Measurements from ENCODE around the gene BTG2.
A peak's percentile ranks its signal among the peaks of the same experiment; 100 is the strongest.

Gene BTG2

DNA sequence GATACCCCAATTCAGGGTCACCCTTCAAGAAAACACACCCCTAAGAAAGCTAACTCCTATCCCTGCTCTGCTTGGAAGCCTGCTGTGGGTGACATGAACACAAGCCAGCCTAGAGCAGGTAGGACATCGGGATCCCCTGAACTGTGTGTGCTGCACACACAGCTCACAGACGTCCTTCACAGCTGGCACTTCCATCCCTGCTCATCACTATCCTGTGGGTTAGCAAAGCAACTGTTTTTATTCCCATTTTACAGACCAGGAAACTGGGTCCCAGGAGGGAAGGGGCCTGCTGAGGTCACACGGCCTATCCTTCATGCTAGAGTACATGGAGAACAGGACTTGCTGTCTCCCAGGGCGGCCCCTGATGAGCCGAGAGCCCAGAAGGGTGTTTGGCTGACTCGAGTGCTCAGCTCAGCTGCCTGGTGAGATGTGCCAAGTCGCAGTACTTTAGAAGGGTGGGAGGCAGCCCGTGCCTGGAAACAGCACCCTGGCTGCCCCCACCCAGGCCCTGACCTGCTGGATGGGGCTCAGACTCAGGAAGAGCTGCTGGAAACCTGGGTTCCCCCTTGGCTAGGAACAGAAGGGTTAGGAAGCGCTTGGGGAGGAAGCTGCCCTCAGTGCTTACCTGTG lies 28.3 kb upstream of the BTG2 start:
- DNase-seq = no peak

DNA sequence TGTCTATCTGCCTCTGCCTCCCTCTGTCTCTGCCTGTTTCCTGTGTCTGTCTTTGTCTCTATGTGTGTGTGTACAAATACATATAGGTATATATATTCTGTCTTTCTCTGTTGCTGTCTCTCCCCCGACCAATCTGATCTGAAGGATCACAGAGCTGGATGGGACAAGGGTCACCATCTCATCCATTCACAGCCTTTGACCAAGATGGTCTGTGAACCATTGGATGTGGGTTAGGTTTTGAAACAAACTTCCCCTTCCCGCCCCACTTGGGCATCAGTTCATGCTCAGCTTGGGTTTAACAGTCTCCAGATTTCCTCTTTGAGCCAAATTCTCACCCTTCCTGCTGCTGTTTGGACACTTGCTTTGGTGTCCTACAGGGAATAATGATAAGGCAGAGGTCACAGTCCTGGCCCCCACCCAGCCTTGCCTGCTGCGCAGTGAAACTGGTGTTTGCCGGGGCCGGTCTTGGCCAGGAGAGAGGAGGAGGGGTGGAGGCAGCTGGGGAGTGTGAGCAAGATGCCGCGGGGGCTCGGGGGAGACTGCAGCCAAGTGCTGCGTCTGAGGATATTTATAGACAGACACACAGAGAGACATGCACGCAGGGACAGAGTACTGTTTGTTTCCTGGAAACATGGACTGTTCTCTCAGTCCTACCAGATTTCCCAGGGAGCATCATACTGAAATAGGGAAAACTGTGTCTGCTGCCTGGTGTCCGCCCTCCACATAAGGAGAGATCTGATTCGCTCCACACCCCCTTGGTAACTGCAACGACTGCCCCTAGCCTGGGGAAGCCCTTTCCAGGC lies 27.0 kb upstream of the BTG2 start:
- DNase-seq = no peak

GRCh38 chr1:203278885-203279406 lies 26.4 kb upstream of the BTG2 start:
- DNase-seq = no peak

GRCh38 chr1:203280061-203280460 lies 25.3 kb upstream of the BTG2 start:
- no peak for DNase-seq

- peak; percentile 67 for DNase-seq
These were observed 24.3 kb upstream of the BTG2 start for GRCh38 chr1:203281033-203281432.

DNA sequence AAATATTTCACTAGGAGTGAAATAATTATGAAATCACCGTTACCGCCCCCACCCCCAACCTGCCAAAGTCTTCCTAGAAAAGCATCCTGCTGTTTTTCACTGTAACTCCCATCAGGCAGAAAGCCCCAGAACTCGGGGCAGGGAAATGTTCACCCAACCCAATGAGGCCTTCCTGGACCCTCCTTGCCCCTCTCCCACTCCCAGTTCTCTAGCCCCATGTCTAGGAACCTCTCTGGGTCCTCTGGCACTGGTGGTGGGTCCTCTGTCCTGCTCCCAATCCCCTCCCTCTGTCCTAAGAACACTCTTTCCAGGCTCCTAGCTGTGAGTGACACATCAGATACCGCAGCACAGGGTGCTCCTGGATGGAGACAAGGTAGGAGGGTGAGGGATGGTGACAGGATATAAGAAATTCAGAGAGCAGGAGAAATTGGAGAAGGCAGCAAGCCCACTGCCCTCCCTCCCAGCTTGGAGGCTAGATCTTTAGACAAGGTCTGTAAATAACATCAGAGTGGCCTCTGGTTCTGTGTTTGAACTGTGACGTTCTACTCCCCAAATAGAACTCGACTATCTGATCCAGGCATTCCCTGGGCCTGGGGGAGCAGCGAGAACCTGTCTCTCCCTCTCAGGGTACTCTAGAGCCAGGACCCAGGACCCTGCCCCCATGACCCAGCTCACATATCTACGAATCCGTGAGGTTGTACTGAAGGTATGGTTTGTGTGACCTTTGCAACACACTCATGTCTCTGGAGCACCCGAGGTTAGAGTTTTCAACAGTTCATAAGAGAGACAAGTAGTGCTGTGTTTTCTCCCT lies 23.3 kb upstream of the BTG2 start:
- DNase-seq = no peak

DNA sequence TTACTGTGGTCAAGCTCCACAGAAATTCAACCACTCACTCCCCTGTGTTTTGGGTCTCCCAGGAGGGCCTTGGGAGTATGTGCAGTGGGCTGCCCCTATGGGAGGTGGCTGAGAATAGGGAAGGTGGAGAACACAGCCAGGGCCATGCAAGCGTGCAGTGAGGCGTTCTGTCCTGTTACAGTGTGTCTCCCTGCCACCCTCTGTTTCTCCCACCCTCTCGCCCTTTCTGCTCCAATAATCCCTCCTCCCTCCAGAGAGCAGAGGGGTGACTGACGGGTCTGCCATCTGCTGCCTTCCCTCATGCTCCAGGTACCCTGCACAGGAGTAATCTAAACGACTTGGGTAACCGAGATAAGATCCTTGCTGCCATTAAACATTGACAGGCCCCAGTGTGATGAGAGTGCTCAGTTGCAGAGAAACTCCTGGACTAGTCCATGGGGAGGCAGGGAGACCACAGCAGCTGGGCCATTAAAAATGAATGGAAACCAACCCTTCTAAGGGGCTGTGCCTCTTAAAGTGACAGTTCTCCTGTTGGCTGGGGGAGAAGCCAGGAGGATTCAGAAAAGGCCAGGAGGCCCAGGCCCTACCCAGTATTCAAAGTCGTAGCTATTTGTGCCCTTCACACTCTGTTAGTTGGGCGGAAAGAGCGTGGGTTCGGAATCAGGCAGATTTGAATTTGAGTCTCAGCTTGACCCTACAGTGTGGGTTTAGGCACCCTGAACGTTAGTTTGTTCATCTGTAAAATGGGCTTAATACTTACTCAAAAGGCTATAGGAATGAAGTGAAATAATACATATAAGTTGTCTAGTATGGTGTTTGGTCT lies 22.4 kb upstream of the BTG2 start:
- DNase-seq = no peak

- no peak for DNase-seq
These were observed 21.7 kb upstream of the BTG2 start for GRCh38 chr1:203283597-203283996.

- DNase-seq = no peak
These were observed 20.8 kb upstream of the BTG2 start for GRCh38 chr1:203284411-203285123.

GRCh38 chr1:203286161-203286984 lies 18.9 kb upstream of the BTG2 start:
- DNase-seq = peak; percentile 49

DNA sequence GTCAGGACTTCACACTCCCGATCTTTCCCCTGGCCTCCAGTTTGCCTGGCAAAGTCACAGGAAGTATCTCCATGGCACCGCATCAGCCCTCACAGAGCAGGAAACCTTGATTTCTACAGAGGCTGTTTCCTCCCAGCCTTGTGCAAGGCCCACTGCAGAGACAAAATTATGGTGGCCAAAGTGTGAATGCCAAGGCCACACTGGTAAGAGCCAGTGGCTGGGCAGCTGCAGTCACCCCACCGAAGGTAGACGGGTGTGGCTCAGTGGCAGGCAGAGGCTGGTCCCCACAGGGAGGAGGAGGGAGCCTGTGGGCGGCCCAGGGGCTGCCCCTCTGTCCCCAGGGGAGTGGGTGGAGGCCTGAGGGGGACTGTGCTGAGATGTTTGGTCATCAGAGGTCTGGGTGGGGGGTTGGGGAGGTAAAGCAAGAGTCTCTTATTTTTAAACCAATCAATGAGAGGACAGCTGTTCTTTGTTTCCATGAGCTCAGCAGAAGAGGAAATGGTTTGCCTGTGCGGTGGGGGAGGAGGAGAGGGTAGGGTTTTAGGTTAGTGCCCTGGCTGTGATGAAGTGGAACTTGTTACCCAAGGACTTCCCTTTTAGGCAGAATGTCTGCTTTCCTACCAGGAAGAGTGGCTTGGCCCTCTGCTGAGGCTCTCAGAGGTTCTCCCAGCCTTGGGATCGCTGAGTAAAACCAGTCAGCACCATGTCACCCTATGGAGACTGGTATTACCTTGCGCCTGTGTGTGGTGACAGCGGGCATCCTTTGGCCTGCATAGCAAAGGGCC lies 18.0 kb upstream of the BTG2 start:
- DNase-seq = no peak

GRCh38 chr1:203287898-203288297 lies 17.4 kb upstream of the BTG2 start:
- no peak for DNase-seq

GRCh38 chr1:203288400-203288799 lies 16.9 kb upstream of the BTG2 start:
- DNase-seq = no peak

DNA sequence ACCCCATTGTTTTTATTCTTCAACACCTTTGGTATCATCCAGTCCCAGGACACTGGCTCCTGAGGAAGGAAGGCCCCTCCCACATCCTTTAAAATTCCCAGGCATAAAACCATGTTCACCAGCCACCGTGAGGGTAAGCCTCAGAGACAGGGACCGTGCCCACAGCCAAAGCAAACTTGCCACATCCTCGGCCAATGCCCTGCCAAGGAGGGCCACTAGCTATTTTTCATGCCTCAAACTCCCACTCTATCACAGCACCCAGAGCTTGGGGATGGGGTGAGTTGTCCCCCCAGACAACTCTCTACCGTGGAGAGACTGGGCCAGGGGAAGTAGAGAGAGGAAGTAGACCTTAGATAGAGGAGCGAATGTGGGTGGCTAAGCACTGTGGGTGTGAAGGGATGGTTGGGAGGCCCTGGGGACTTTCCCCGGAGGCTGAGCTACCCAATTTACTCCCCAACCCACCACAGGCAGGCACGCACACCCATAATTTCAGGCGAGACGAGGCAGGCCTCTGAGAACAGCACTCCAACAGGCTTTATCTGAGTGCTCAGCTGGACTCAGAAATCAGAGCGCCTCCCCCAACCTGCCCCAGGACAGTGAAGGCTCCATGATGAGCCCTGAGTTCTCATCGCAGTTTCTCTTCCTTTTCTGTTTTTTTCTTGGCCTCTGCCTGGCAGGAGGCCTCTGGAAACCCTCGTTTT lies 15.9 kb upstream of the BTG2 start:
- DNase-seq = no peak

DNA sequence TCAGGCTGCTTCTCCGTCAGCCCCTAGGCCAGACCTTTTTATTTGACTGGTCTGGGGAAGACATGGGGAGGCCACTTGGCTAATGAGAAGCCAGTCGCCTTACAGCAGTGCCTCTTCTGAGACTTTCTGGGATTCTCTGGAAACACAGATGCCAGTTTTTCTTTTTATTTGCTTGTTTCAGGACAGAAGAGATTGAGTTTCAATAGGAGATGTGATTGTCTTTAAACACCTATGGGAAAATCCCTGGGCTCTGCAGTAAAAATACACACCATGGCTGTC lies 15.4 kb upstream of the BTG2 start:
- DNase-seq = no peak

DNA sequence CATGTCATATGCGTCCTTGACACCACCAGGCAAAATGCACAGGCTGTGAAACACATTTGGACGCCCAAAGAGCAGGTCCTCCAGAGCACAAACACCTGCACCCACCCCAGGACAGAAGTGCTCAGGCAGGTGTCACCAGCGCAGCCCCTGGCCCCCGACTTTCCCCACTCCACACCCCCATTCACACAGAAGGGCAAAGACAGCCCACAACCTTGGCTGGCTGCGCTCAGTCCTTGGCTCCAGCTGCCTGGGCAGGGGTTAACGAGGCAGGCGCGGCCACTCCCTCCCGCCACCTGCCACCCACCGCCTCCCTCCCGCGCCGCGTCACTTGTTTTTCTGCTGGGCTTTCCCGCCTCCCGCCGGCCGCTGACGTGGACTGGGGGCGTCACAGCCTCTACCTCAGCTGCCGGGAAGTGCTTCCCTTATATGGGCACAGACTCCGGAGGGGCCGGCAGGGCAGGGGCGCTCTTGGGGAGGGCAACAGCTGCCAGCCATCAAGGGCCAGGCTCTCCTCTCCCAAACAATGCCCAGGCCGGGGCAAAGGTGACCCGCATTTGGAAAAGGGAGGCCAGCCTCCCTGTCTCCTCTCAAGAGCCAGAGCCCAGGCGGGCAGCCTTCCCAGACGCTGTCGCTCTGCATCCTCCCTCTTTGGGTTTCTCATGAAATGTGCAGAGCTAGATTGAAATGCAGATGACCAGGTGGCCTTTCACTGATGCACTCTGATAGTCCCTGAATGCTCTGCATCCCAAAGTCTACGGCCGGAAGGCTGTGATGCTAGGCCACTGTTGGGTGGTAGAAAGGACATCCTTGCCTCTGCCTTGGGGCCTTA lies 14.8 kb upstream of the BTG2 start:
- no peak for DNase-seq

- DNase-seq = no peak
These were observed 13.9 kb upstream of the BTG2 start for GRCh38 chr1:203291201-203292096.

DNA sequence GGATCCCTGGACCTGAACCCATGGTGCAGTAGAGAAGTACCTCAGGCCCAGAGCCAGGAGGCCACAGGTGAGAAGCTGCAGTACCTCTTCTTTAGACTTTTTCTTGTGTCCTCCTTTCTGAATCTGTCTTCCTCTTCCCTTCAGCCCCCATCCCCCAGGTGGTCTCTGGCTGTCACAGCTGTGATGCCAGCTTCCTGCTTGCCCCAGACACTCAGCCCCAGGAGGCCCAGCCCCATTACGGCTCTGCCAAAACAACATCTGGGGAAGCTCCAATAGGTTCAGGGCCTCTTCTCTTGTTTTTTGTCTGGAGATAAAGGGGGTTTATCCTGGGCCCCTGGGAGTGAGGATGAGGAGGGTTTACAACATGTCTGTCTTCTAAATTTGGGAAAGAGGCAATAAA lies 9.5 kb upstream of the BTG2 start:
- no peak for DNase-seq

Data from NCI-H226 (cell line).